GM12801 (cell line): Measurements from ENCODE around the gene FLYWCH2.

Experiments
- CTCF ChIP-seq: IDR thresholded peaks from one replicate; pipeline ENCODE4 v1.5.1; 2011; ENCODE audit warnings: control low read depth; ENCODE audit not compliant: insufficient read length; ENCODE audit errors: extremely low read depth

The FLYWCH2 gene

GRCh38 chr16:2882650-2883457 lies at the start of gene FLYWCH2:
Gene FLYWCH2 (plus strand): TSS chr16:2883215. CDS start chr16:2896450, 13,235 bp downstream.
- TF ChIP-seq CTCF, result no peak

- no peak for TF ChIP-seq CTCF
Observed at GRCh38 chr16:2833776-2834175, 49.2 kb upstream of the FLYWCH2 start.

GRCh38 chr16:2834968-2835367 lies 48.0 kb upstream of the FLYWCH2 start:
- TF ChIP-seq CTCF, result no peak

GRCh38 chr16:2835638-2836493 lies 47.1 kb upstream of the FLYWCH2 start:
- no peak for TF ChIP-seq CTCF

GRCh38 chr16:2836646-2837508 lies 46.1 kb upstream of the FLYWCH2 start:
- no peak for TF ChIP-seq CTCF

- no peak for TF ChIP-seq CTCF
Observed at GRCh38 chr16:2838928-2839327, 44.1 kb upstream of the FLYWCH2 start.
